HG03520 (cell line): ENCODE results near the gene HIP1.
"Not testable (repeated sequence)": the region's sequence is repeated elsewhere in the genome, so short reads cannot be mapped to it uniquely, and the experiment has no call there.

Experiments used
- ATAC-seq: cut with Tn5 transposase; IDR thresholded peaks from one replicate; pipeline ENCODE4 v1.9.1; 2021; ENCODE audit warnings: mild to moderate bottlenecking, moderate library complexity; ENCODE audit not compliant: unreplicated experiment

Gene HIP1

DNA sequence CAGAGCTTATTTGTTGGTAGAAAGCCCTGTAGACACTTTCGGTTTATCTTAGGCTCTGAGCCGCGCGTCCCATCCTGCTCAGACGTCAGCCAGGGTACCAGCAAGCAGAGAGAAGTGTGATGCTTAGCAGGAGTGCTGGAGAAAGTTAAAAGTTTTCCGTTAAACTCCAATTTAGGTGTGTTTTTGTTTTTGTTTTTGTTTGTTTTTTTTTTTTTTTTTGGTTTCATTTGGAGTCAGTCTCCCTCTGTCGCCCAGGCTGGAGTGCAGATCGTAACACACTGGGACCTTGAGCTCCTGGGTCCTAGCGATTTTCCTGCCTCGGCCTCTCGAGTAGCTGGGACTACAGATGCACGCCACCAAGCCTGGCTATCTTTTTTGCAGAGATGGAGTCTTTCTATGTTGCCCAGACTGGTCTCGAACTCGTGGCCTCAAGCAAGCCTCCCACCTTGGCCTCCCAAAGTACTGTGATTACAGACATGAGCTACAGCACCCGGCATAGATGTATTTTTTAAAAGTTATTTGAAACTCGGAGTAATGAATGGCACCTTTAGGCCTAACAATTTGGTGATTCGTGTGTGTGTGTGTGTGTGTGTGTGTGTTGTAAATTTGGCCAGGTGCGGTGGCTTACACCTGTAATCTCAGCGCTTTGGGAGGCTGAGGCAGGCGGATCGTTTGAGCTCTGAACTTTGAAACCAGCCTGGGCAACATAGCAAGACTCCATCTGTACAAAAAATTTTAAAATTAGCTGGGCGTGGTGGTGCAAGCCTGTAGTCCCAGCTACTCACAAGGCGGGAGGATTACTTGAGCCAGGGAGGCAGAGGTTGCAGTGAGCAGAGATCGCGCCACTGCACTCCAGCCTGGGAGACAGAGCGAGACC is 1.3 kb upstream of the HIP1 start:
- no peak for ATAC-seq

DNA sequence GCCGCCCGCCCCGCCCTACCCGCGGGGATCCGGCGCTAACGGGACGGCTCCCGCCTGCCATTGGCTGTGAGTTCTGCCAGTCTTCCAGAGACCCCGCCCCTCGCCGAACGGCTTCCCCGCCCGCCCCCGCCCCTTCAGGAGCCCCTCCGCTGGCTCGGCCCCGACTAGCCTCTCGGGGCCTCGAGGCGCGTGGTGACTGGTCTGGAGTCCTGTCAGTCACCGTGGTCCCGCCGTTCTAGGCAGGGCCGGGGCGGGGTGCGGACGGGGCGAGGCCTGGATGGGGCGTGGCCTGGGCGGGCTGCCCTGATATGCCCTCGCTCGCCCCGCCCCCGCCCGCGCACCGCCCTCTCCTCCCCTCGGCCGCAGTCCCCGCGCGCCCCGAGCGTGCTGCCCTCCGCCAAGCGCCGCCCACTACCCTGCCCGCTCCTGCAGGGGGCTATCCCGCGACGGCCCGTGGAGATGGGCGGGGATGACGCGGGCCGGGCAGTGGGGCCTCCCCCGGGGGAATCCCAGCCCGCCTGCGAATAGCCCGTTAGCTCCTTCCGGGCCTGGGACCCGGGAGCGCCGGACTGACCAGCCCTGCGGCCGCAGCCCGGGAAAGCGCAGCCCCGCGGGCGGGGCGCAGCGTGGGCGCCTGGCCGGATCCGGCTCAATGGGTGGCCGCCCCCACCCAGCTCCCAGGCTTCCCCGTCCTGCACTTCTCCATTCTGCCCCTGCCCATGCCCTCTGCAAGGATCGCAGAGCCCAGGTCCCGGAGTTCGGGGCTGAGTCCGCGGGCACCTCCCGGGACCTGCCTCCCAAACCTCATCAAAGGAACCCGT is 444 bp upstream of the HIP1 start:
- ATAC-seq: peak; percentile 93

DNA sequence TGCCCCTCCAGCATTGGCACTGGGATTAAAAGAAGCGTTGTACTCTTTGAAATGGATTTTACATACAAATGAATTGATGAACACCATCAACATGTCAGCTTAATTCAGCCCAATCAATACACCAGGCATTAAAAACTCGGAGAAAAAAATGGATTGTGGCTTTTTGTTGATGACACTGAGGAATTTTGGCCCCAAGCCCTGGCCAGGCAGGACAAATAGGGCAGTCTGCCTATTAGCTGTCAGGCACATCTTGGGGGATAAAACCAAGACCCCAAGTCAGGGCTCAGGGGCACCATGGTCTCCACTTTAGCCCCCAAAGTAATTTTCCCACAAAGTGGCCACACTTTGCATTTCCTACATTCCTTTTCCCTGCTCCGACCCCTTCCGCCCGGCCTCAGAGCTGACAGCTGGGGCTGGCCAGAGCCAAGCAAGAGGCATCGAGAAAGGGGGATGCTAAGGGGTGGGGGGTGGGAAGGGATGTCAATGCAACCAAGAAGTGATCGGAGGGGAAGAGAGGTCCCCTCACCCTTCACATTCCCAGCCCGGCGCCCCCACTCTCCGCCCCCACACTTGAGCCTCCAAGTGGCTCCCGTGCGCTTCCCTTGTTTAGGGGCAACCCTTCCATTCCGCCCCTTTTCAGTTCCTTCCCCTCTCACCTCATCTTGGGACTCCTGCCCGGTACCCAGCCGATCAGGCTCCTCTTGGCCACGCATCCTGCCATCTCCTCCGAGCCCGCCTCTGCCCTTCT is 711 bp downstream of the HIP1 start:
- ATAC-seq: no peak

DNA sequence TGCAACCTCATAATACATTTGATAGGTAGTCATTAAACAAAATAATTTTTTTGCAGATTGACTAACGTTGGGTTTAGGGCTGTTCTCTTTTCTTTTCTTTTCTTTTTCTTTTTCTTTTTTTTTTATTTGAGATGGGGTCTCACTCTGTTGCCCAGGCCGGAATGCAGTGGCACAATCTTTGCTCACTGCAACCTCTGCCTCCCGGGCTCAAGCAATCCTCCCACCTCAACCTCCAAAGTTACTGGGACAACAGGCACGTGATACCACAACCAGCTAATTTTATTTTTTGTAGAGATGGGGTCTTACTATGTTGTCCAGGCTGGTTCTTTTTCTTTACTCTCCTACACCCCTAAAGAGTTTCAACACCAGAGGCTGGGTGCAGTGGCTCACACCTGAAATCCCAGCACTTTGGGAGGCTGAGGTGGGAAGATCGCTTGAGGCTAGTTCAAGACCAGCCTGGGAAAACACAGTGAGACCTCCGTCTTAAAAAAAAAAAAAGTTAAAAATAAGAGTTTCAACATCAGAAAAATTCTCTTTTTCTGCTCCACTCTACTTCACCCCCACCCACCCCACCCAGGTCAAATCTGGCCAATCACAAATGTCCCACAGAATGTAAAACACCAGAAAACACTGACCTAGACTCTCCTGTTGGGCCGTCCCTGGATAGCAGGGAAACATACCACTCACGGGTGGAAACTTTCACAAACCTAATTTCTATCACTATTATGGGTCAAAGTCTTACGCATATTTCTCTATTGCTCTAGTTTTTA is 3.0 kb downstream of the HIP1 start:
- ATAC-seq: no peak

DNA sequence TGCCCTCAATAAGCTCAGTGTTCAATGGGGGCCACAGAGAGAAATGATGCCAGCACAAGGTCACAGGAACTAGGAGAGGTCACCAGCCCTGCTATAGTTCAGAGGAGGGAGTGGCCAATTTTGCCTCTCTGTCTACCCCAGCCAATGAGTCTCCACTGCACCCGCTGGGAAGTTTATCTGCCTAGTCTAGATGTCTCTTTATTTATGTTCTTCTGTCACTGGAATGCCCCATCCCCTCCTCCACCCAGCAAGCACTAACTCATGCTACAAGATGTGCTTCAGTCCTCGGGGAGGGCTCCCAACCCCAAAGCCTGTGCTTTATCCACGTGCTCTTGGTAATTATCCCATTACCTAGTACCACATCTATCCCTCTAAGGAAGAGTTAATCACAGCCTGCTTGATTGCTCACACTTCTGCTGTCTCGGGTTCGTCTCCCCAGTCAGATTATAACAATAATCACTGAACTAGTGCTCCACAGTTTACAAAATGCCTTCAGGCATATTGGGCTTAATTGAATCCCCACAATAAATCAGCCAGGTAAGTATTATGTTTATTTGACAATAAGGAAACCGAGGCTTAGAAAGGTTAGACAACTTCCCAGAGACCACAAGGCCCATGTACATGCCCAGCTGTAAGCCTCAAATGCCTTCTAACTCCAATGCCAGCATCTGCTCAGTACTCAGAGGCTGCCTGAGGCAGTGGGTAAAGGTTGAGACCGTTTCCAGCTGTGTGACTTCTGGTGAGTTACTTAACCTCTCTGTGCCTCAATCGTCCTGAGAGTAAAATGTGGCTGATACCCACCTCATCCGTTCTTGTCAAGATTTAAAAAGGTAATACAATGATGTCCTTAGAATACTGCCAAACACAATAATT is 3.9 kb downstream of the HIP1 start:
- no peak for ATAC-seq

DNA sequence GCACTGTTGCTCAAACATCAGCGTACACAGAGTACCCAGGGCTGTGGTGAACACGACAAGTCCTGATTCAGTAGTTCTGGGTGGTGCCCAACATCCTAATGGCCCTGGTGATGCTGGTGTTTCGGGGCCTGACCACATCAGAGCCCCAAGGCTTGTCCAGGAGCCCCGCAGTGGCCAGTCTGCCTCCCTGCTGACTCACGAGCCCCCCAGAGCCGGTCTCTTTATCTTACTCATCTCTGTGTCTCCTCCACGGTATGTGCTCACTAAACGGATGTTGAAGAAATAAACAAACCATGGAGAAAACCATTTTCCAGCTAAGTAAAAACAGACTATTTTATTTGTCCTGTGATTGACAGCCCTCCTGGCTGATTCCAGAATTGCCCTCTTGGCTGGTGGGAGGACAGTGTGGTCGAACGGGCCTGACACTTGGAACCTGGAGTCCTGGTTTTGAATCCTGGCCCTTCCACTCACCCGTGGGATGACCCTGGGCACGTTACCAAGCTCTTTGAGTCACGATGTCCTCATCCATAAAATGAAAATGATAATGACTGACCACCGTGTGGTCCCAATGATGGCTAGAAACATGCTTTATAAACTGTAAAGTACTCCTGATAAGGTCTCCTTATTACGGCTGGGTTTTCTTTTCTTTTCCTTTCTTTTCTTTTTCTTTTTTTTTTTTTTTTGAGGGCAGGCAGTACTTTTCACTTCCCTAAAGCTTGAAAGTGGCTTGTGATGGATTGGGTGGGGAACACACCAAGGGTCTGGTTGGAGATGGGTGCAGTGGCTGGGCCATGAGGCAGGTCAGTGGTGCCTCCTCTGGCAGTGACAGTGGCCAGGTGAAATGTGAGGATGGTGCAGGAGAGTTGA is 5.7 kb downstream of the HIP1 start:
- ATAC-seq: no peak

DNA sequence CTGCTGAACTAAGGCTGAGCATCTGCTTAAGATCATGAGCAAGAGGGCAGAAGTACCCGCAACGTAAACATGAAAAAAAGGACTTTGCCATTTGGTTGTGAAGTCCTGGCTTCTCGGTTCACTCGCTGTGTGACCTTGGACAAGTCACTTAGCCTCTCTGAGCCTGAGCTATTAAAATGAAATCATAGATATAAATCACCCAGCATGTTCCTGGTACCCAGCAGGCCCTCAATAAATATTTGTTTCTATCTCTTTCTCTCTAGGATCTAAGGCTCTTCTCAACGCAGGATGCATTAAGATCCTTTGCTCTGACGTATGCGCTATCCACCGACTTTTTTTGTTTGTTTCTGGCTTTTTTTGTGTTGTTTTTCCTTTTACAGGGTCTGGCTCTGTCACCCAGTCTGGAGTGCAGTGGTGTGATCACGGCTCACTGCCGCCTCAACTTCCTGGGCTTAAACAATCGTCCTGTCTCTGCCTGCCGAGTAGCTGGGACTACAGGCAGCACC is 6.7 kb downstream of the HIP1 start:
- no peak for ATAC-seq

DNA sequence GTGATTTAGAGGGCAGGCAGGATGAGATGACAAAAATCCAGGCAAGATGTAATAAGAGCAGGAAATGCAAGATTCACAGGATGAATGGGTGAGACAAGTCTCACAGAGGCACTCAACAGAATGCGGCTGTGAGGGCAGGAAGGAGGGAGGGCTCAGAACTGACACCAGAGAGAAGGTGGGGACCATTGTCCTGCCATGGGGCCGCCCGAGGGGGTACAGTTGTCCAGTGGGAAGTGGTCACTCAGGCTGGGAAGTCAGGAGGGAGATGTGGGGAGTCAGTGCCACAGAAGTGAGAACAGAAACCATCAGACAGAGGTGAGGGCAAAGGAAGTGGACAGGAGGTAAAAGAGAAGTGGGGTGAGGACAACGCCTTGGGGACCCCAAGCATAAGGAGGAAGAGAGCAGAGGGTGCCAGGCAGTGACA is 8.9 kb downstream of the HIP1 start:
- ATAC-seq: no peak

DNA sequence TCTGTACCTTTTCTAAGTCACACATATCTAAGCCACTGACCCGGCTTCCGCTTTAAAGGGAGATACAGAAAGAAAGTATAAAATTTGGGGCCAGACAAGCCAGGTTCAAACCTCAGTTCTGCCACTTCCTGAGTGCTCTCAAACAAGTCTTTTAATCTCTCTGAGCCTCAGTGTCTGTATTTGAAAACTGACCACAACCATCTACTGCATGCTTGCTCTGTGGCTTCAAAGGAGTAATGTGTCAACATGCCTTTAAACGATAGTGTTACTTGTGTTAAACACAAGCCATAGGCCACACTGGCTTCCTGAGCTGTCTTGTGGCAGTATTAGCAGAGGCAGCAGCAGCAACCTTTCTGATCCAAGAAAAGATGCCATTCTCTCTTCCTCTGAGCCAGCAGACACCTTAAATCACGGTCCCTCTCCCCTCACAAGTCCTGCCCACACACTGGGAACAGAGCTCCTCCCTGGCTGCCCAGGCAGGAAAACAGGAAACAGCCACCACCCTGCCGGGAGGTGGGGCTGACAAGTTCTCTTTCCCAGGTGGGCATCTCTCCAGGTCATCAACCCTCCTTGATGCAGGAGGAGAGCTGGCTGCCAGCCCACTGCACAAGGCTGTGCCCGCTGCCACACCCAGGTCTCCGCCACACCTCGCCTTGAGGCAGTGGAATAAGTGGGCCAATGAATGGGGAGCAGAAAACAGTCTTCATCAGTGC is 10.7 kb downstream of the HIP1 start:
- ATAC-seq: no peak

DNA sequence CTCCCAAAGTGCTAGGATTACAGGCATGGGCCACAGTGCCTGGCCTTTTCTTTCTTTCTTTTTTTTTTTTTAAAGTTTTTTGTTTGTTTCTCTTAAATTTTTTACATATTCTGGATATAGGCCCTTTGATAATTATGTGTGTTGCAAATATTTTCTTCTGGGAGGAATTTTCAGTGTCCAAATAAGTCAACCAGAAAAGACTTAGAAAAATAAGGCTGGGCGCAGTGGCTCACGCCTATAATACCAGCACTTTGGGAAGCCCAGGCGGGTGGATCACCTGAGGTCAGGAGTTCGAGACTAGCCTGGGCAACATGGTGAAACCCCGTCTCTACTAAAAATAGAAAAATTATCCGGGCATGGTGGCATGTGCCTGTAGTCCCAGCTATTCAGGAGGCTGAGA is 11.4 kb downstream of the HIP1 start:
- not testable (repeated sequence) for ATAC-seq

DNA sequence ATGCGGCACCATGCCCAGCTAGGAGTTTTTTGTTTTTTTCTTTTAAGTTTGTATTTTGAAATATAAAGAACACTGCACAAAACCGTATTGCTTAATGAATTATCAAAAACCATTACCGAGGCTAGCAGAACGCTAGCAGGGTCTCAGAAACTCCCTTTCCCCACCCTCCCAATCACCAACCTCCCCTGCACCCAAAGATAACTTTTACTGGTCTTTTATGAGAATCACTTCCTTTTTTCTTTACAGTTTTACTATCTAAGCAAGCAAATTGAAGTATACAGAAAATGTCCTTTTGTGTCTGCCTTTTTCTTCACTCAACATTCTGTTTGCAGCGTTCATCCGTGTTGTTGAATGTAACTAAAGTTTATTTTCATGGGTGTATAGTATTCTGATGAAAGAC is 13.4 kb downstream of the HIP1 start:
- no peak for ATAC-seq

DNA sequence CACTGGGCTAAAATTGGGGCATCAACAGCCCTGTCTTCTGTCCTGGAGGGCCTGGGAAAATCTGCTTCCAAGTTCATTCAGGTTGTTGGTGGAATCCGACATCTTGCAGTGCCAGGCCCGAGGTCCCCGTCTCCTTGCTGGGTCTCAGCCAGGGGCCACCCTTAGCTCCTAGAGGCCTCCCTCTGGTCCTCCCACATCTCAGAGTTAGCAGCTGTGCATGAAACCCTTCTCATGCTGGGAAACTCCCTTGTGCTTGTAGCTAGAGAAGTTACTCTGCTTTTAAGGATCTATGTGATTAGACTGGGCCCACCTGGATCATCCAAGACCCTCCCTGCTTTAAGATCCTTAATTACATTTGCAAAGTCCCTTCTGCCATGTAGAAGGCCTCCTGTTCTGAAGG is 15.3 kb downstream of the HIP1 start:
- ATAC-seq: no peak

DNA sequence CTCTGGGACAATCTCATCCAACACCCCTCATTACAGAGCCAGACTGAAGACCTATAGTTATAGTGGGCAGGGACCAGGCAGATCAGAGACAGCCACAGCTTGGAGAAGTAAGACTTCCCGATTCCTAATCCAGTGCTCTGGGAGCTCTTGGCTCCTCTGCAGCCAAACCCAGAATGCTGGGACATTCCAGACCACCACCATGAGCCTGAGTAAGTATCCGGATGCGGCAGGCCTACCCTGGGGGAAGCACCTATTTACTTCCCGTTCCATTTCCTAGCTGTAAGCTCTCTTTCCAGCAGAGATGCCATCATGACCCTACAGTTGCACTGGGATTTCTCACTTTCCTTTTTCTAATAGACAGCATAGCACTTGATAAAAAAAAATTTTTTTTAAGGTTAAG is 16.4 kb downstream of the HIP1 start:
- ATAC-seq: no peak

DNA sequence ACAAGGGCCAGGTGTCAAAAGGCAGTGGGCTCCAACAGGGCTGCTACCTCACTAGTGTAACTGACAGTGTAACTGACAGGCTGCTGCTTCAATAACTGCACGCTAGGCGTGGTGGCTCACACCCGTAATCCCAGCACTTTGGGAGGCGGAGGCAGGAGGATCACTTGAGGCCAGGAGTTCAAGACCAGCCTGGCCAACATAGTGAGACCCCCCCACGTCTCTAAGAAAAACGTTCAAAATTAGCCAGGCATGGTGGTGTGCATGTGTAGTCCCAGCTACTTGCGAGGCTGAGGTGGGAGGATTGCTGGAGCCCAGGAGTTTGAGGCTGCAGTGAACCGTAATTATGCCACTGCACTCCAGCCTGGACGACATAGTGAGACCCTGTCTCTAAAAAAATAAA is 16.8 kb downstream of the HIP1 start:
- not testable (repeated sequence) for ATAC-seq

DNA sequence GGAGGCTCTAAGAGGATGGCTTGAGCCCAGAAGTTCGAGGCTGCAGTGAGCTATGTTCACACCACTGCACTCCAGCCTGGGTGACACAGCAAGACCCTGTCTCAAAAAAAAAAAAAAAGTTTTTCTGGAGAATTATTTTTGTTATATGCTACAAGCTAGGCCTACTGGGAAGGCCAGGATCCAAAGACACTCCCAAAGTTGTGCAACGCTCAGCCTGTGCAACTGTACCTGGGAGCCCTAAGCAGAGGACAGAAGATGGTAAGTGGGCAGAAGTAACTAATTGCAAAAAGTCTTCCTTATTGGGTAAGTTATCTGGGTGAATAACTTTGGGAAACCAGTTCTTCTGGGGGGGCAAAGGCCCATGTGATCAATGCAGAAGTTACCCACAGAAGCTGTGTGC is 17.3 kb downstream of the HIP1 start:
- no peak for ATAC-seq

DNA sequence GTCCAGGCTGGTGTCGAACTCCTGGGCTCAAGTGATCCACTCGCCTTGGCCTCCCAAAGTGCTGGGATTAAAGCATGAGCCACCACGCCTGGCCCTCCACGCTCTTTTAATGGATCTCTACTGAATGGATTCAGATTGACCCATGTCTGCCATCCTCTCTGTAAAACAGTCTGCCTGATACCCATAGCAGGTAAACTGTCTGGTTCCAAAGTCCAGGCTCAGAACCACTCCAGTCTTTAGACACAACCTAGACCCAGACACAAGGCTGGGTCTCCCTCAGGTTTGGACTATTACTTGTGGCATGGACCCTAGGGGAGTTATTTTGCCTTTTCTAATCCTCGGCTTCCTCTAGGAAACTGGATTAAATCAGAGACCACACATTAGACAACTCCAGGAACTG is 19.1 kb downstream of the HIP1 start:
- ATAC-seq: no peak

DNA sequence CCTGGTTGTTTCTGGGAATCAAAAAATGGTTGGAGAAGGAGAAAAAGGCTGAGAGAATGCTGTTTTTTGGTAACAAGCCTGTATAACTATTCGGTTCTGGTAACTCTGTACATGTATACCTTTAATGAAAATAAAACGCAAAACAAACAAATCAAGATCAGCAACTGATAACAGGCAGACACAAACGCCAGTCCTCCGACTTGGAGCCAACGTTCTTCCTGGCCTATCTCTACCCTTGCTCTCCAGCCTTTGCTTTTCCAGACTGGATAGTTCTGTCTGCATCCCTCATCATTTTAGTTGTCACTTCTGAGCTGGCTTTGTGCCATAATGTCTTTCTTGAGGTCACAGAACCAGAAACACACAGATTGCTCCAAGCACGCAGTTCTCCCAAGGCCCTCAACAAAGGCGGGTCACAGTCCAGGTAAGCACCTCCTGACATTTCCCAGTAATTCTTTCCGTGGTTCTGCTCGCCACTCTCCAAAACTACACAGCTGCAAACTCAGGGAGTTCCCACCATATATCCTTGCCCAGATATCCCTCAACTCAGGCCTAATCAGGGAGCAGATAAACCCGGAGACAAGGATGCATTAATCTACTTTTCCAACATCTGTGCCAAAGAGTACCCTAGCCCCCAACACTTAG is 20.2 kb downstream of the HIP1 start:
- no peak for ATAC-seq
